ENCODE results near the gene MASP2.
"Not testable (repeated sequence)": the region's sequence is repeated elsewhere in the genome, so short reads cannot be mapped to it uniquely, and the experiment has no call there.

- not testable (repeated sequence) for TF ChIP-seq FOXM1 (IDR thresholded peaks at IDR 0.05; ENCODE audit: borderline replicate concordance); TARDBP (IDR thresholded peaks at IDR 0.05); SP1 (IDR thresholded peaks at IDR 0.05); ELF4 (IDR thresholded peaks at IDR 0.05); FOXA1 (IDR thresholded peaks at IDR 0.05); FOXK2 (IDR thresholded peaks at IDR 0.05); L3MBTL2 (conservative IDR thresholded peaks at IDR 0.05); ZNF384 (IDR thresholded peaks at IDR 0.05); SUZ12 (IDR thresholded peaks at IDR 0.05); BHLHE40 (IDR thresholded peaks at IDR 0.05; ENCODE audit: borderline replicate concordance); HDGF (IDR thresholded peaks at IDR 0.05; ENCODE audit: borderline replicate concordance); CTBP1 (IDR thresholded peaks at IDR 0.05; ENCODE audit: borderline replicate concordance); NFRKB (IDR thresholded peaks at IDR 0.05)
Measured at GRCh38 chr1:10989920-10990516, 57.0 kb downstream of the MASP2 start.

All from HEK293T (cell line).